HUES64 (cell line): ENCODE data around the gene SNRNP35.
A peak's percentile ranks its signal among the peaks of the same experiment; 100 is the strongest.
"Not testable (repeated sequence)": the region's sequence is repeated elsewhere in the genome, so short reads cannot be mapped to it uniquely, and the experiment has no call there.

ENCODE experiments used
- H3K27ac ChIP-seq: 2 replicates; pipeline ENCODE4 v1.7.0; 2013; ENCODE audit warnings: low read depth, low read length, inconsistent platforms
- H3K27me3 ChIP-seq: 2 replicates; pipeline ENCODE4 v1.6.1; 2013; ENCODE audit warnings: mild to moderate bottlenecking, low read length; ENCODE audit not compliant: insufficient read depth
- H3K36me3 ChIP-seq: 2 replicates; pipeline ENCODE4 v1.6.1; 2013; ENCODE audit warnings: mild to moderate bottlenecking, low read length; ENCODE audit not compliant: insufficient read depth
- H3K4me1 ChIP-seq: 2 replicates; pipeline ENCODE4 v1.6.1; 2013; ENCODE audit warnings: mild to moderate bottlenecking, low read length, moderate library complexity; ENCODE audit not compliant: insufficient read depth
- H3K4me3 ChIP-seq: 2 replicates; pipeline ENCODE4 v1.5.1; 2013; ENCODE audit warnings: mild to moderate bottlenecking, low read length, moderate library complexity
- H3K9ac ChIP-seq: 2 replicates; pipeline ENCODE4 v1.6.1; 2013; ENCODE audit warnings: mild to moderate bottlenecking, low read depth, low read length
- H3K9me3 ChIP-seq: 2 replicates; pipeline ENCODE4 v1.6.1; 2013; ENCODE audit warnings: low read depth, low read length; ENCODE audit not compliant: insufficient read depth
- WGBS: fragments of 150-250, 120-280 bp; methylation state at CpG from one replicate; pipeline ENCODE4 v1.1.7; 2013; ENCODE audit warnings: missing lambda C conversion rate; 5-methylcytosine and 5-hydroxymethylcytosine counted together

Gene SNRNP35

DNA sequence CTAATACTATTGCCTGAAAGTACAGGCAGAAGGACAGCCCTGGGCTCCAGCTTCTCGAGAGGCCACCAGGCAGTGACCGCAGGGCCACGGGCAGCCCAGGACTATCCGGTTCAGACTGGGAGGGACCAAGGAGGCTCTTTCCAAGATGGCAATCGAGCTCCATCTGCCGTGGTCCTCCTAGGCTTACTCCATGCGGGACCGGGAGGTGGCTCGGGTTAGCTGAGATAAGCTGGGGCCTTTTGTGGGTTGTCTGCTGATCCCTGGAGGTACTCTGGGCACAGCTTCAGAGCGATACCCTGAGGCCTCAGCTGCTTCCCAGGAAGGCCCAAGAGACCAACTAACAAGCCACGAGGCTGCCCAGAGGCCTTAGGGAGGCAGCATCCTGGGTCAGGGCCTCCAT lies 33.1 kb downstream of the SNRNP35 start:
- 94% methylated on average over 11 of the region's 11 CpGs for WGBS
- Histone ChIP-seq H3K36me3 (no peaks in the 10 kb centered on the region), H3K4me1 (no peaks in the 10 kb centered on the region), H3K27ac (no peak overlapping the region), H3K9me3 (no peaks in the 10 kb centered on the region), H3K9ac (no peak overlapping the region), H3K4me3 (no peak overlapping the region), H3K27me3 (no peaks in the 10 kb centered on the region)

DNA sequence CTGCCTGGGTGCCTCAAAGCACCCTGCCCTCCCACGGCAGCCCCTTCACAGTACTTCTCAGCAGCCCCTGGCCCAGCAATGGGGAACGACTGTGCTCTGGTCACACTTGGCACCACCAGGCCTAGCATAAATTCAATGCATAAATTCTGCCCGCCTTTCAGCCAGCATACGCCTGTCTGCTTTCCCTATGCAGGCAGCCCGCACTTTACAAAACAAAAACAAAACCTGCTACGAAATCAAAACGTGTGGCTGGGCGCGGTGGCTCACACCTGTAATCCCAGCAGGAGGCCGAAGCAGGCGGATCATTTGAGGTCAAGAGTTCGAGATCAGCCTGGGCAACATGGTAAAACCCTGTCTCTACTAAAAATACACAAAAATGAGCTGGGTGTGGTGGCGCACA lies 33.5 kb downstream of the SNRNP35 start:
- Histone ChIP-seq H3K4me3 (no peak overlapping the region), H3K9ac (no peak overlapping the region), H3K4me1 (no peaks in the 10 kb centered on the region), H3K27ac (no peak overlapping the region), H3K27me3 (no peaks in the 10 kb centered on the region), H3K9me3 (no peaks in the 10 kb centered on the region), H3K36me3 (no peaks in the 10 kb centered on the region; the same call in 1 of the 2 replicates)
- WGBS, result 95% methylated on average over 13 of the region's 13 CpGs

DNA sequence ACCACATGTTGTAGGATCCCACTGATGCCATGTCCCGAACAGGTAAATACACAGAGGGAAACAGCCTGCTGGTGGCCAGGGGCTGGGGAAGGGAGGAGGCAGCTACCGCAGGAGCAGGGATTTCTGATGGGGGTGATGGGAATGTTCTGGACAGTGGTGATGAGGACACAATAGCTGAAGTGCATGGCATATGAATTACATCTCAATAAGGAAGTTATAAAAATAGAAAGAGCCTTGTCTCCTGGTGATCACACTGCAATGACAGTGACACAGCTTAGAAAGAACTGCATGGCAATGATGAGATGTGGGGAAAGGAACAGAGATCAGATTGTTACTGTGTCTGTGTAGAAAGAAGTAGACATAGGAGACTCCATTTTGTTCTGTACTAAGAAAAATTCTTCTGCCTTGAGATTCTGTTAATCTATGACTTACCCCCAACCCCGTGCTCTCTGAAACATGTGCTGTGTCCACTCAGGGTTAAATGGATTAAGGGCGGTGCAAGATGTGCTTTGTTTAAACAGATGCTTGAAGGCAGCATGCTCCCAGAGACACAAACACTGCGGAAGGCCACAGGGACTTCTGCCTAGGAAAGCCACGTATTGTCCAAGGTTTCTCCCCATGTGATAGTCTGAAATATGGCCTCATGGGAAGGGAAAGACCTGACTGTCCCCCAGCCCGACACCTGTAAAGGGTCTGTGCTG lies 34.5 kb downstream of the SNRNP35 start:
- not testable (repeated sequence) for H3K27me3 ChIP-seq, H3K9ac ChIP-seq, H3K4me1 ChIP-seq, H3K36me3 ChIP-seq, H3K4me3 ChIP-seq, H3K27ac ChIP-seq, H3K9me3 ChIP-seq
- WGBS, result 88% methylated on average over 6 of the region's 7 CpGs

DNA sequence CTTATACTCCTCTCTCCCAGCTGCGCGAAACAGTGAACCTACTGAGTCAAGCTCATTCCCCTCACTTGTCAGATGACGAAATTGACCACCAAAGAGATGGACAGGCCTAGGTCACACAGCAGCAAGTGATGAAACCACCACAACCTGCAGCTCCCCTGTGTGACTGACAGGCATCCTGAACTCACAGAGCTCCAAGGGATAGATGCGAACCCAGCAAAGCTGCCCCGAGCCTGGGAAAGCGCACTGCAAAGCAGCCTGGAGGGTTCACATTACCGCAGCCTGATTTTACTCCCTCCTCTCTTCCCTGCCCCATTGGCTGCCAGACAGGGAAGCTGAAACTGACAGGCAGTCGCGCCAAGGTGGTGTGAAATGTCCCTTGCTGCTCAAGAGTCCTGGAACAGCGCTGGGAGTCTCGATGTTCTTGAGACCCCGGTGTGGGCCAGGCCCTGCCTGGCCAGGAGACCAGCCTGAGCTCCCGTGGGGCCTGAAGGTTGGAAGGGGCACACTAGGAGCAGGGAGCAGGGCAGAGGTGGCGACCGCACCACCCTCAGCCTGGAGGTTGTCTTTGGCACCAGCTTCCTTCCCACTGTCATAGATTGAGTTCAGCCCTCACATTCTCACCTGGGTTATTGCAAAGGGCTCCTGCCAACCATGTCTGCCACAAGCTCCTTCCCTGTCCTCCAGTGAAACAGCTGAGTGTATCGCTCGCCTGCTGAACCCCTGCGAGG lies 36.3 kb downstream of the SNRNP35 start:
- Histone ChIP-seq H3K4me3 (no peak overlapping the region), H3K27ac (no peak overlapping the region), H3K9ac (peak overlapping the region; percentile 21; the same call in 1 of the 2 replicates), H3K36me3 (peaks cover 8% of the 10 kb centered on the region), H3K27me3 (no peaks in the 10 kb centered on the region), H3K4me1 (no peaks in the 10 kb centered on the region), H3K9me3 (no peaks in the 10 kb centered on the region)
- WGBS, result 91% methylated on average over 18 of the region's 18 CpGs

DNA sequence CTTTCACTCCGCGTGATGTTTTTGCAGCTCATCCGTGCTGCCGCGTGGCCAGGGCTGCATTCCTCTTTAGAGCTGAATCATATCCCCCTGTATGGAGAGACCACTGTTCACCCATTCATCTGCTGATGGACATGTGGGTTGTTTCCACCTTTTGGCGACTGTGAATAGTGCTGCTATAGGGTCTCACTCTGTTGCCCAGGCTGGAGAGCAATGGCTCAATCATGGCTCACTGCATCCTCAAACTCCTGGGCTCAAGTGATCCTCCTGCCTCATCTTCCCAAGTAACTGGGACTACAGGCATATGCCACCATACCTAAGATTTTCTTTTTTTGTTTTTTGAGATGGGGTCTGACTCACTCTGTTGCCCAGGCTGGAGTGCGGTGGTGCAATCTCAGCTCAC lies 39.1 kb downstream of the SNRNP35 start:
- no peaks in the 10 kb centered on the region for H3K4me1 ChIP-seq
- 99% methylated on average over 7 of the region's 7 CpGs for WGBS
- H3K9ac ChIP-seq, result no peak overlapping the region
- no peaks in the 10 kb centered on the region for H3K9me3 ChIP-seq
- no peak overlapping the region for H3K4me3 ChIP-seq
- H3K27me3 ChIP-seq, result no peaks in the 10 kb centered on the region
- H3K27ac ChIP-seq, result no peak overlapping the region
- peaks cover 8% of the 10 kb centered on the region for H3K36me3 ChIP-seq

DNA sequence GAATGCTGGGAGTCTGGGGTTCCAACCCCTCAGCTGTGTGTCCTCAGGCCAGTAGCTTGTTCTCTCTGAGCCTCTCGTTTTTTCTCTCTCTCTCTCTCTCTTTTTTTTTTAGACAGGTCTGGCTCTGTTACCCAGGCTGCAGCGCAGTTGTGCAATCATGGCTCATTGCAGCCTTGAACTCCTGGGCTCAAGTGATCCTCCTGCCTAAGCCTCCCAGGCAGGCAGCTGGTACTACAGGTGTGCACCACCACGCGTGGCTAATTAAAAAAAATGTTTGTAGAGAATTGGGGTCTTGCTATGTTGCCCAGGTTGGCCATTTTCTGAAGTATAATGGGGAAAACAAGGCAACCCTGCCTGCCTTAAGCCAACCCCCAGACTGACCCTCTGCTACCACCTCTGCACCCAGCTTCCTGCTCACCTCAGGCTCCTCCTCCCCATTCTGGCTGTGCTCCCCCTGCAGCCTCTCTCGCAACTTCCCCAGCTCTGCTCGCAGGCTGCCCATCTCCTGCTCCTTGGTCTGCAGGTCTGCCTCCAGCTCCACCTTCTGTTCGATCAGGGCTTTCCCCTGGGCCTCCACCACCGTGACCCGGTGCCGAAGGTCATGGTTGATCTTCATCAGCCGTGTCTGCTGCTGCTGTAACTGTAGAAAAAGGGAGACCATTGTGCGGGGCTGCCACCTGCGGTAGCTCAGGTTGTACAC lies 40.3 kb downstream of the SNRNP35 start:
- Histone ChIP-seq H3K27ac (no peak overlapping the region), H3K4me1 (no peaks in the 10 kb centered on the region), H3K9ac (no peak overlapping the region), H3K9me3 (no peaks in the 10 kb centered on the region), H3K4me3 (no peak overlapping the region), H3K36me3 (peaks cover 8% of the 10 kb centered on the region), H3K27me3 (no peaks in the 10 kb centered on the region)
- WGBS, result 92% methylated on average over 13 of the region's 13 CpGs

DNA sequence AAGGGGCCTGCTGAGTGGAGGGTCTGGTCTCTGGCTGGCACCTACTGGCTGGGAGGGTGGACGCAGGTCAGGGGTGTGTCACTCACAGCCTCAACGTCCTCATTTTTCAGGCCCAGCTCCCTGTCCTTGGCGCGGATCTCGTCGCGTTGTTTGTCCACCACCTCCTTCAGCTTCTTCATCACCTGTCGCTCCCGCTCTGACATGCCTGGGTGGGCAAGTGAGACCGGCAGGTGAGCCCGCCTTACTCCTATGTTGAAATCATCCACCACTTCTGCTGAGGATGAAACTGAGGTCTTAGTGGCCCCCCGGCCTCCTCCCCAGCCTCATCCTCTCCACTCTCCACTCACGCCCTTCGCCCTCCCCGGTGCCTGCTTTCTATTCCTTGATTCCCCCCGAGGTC lies 41.4 kb downstream of the SNRNP35 start:
- WGBS, result 93% methylated on average over 16 of the region's 16 CpGs
- no peak overlapping the region for H3K9ac ChIP-seq
- peaks cover 8% of the 10 kb centered on the region for H3K36me3 ChIP-seq
- H3K27ac ChIP-seq, result no peak overlapping the region
- H3K4me3 ChIP-seq, result no peak overlapping the region
- no peaks in the 10 kb centered on the region for H3K9me3 ChIP-seq
- no peaks in the 10 kb centered on the region for H3K4me1 ChIP-seq
- no peaks in the 10 kb centered on the region for H3K27me3 ChIP-seq

DNA sequence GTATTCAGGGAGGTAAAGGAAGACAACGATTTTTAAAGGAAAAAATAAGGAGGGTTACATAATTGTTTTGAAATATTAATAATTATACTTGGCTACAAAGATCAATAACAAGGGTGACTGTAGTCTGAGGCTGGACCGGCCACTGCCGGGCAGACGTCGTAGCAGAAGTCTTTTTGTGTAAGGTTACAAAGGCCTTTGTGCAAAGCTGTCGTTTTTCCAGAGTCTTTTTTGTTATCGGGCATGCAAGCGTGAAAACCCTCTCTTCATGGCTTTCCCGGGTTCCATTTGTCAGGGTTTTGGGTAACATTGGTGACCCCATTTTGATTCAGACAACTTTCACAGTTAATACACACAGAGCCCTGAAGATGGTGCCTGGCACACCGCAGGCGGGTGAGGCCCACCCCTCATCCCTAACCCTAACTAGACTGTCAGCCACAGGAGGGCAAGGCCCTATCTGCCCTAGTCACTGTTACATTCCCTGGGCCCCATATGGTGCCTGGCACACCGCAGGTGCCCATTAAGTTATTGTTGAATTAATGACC lies 44.3 kb downstream of the SNRNP35 start:
- peaks cover 5% of the 10 kb centered on the region for H3K36me3 ChIP-seq
- no peak overlapping the region for H3K27ac ChIP-seq
- no peaks in the 10 kb centered on the region for H3K9me3 ChIP-seq
- H3K27me3 ChIP-seq, result no peaks in the 10 kb centered on the region
- no peaks in the 10 kb centered on the region for H3K4me1 ChIP-seq
- WGBS, result 95% methylated on average over 12 of the region's 12 CpGs
- H3K4me3 ChIP-seq, result no peak overlapping the region
- H3K9ac ChIP-seq, result no peak overlapping the region

DNA sequence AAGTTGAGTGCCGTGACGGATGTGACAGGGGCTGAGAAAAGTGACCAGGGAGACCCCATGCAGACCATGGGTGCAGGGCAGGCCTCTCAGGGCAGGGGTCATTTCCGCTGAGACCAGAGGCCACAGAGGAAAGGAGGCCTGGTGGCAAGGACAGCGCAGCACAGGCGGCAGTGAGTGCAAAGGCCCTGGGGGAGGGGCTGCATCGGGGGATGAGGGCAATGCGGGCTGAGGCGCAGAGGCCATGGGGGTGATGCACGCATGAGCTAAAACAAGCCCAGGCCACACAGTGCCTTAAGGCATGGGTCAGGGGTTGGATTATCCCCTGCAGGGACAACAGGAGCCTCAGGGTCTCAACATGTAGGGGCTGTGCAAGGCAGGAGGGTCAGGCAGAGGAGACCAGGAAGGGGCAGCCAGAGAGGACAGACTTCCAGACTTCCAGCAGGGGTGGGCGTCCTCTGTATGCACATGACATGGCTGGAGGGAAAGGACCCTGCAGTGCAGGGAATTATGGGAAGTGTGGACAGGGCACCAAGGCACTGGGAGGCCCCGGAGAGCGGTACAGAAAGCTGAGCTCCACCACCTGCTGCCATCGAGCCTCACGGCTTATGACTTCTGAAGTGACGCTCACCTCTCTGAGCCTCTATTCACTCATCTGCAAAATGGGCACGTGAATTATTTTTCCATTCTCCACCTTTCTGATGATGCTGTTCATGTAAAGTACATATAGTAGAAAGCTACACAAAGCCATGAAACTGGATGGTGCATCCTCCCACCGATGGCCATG lies 48.3 kb downstream of the SNRNP35 start:
- 90% methylated on average over 17 of the region's 17 CpGs for whole genome bisulfite sequencing
- no peaks in the 10 kb centered on the region for H3K4me1 ChIP-seq
- no peak overlapping the region for H3K4me3 ChIP-seq
- no peak overlapping the region for H3K9ac ChIP-seq
- H3K27ac ChIP-seq, result no peak overlapping the region
- peaks cover 4% of the 10 kb centered on the region; the same call in 1 of the 2 replicates for H3K36me3 ChIP-seq
- no peaks in the 10 kb centered on the region for H3K9me3 ChIP-seq
- H3K27me3 ChIP-seq, result no peaks in the 10 kb centered on the region

DNA sequence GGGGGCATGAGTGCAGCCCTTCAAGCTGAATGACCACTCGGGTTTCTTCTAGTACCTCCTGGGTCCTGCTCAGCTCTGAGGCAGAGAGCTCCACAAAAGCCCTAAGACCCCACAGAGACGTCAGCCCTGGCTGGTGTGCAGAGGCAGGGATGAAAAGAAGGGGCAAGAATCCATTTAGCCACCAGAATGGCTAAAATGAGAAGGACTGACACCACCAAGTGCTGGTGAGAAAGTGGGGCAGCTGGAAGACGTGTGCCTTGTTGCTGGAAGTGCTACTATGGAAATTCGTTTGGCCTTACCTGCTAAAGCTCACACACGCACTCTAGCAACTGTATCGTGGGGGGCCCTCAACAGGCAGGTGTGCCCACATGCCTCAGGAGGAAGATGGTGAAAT lies 48.9 kb downstream of the SNRNP35 start:
- peaks cover 9% of the 10 kb centered on the region; the same call in 1 of the 2 replicates for H3K36me3 ChIP-seq
- WGBS, result 95% methylated on average over 6 of the region's 6 CpGs

More for the DNA sequence above, 48.9 kb downstream of the SNRNP35 start:
- Histone ChIP-seq H3K9me3 (no peaks in the 10 kb centered on the region), H3K27me3 (no peaks in the 10 kb centered on the region), H3K9ac (no peak overlapping the region), H3K4me1 (no peaks in the 10 kb centered on the region), H3K27ac (no peak overlapping the region), H3K4me3 (no peak overlapping the region)
